SIG-M5 (cell line): ENCODE measurements around the gene STAG1.
"Not testable (repeated sequence)": the region's sequence is repeated elsewhere in the genome, so short reads cannot be mapped to it uniquely, and the experiment has no call there.

Source experiments
- DNase-seq: peaks from one replicate; lab custom pipeline; 2025; lab: John Stamatoyannopoulos, UW

The STAG1 gene

GRCh38 chr3:136745916-136746315, 6.3 kb downstream of the STAG1 start:
- DNase-seq, result no peak

- DNase-seq, result no peak
Measured at GRCh38 chr3:136741063-136741462, 11.1 kb downstream of the STAG1 start.

- DNase-seq, result no peak
Measured at GRCh38 chr3:136740351-136740958, 11.7 kb downstream of the STAG1 start.

- not testable (repeated sequence) for DNase-seq
Measured at GRCh38 chr3:136736950-136737349, 15.2 kb downstream of the STAG1 start.

DNA sequence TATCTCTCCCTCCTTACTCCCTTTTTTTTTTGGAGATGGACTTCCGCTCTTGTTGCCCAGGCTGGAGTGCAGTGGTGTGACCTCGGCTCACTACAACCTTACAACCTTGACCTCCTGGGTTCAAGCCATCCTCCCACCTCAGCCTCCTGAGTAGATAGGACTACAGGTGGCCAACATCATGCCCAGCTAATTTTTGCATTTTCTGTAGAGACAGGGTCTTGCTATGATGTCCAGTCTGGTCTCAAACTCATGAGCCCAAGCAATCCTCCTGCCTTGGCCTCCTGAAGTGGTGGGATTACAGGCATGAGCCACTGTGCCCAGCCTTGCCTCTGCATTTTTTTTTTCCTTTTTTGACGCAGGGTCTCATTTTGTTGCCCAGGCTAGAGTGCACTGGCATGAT, 17.1 kb downstream of the STAG1 start:
- DNase-seq, result no peak

- DNase-seq, result no peak
Measured at GRCh38 chr3:136734382-136735070, 17.7 kb downstream of the STAG1 start.

GRCh38 chr3:136733317-136733833, 18.8 kb downstream of the STAG1 start:
- DNase-seq, result no peak

- DNase-seq, result no peak
Measured at GRCh38 chr3:136731274-136731884, 20.8 kb downstream of the STAG1 start.

- no peak for DNase-seq
Measured at GRCh38 chr3:136730595-136731273, 21.4 kb downstream of the STAG1 start.

- no peak for DNase-seq
Measured at GRCh38 chr3:136728918-136729317, 23.3 kb downstream of the STAG1 start.

DNA sequence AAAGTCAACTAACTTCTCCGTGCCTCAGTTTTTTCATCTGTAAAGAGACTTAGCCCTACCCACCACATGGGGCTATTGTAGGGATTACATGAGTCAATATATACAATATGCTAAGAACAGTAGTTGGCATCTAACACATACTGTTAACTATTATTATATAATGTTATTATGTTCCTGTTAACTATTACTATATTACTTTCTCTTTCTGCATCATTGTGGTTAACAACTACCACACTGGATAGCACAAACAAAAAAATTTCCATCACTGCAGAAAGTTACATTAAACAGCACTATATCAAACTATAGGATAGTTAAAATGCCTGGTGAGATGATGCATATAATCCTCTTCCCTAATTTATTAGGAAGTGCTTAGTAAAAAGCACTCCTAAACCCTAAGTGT, 23.7 kb downstream of the STAG1 start:
- no peak for DNase-seq

DNA sequence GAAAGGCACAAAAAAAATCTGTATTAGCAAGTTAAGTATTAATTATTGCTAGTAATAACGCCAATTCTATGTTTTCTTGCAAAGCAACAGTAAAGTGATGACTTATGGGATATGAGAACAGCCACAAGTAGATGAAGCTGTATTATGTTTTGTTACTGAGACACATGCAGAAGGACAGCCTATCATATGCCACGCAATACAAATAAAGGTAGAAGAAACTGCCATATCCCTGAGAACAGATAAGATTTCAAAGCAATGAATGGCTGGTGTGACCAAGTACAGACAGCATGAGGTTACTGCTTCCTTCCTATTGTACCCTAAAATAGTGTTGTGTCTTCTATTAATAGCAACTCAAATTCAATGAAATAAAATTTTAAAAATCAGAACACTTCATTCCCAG, 26.7 kb downstream of the STAG1 start:
- no peak for DNase-seq

- not testable (repeated sequence) for DNase-seq
Measured at GRCh38 chr3:136722916-136723315, 29.3 kb downstream of the STAG1 start.

- DNase-seq, result not testable (repeated sequence)
Measured at GRCh38 chr3:136722399-136722798, 29.8 kb downstream of the STAG1 start.

- DNase-seq, result no peak
Measured at GRCh38 chr3:136720091-136720490, 32.1 kb downstream of the STAG1 start.

- DNase-seq, result no peak
Measured at GRCh38 chr3:136716629-136717028, 35.5 kb downstream of the STAG1 start.

- peak; percentile 93 for DNase-seq
Measured at GRCh38 chr3:136714020-136714419, 38.2 kb downstream of the STAG1 start.

- DNase-seq, result peak; percentile 60
Measured at GRCh38 chr3:136712941-136713340, 39.2 kb downstream of the STAG1 start.

- DNase-seq, result not testable (repeated sequence)
Measured at GRCh38 chr3:136711888-136712287, 40.3 kb downstream of the STAG1 start.

DNA sequence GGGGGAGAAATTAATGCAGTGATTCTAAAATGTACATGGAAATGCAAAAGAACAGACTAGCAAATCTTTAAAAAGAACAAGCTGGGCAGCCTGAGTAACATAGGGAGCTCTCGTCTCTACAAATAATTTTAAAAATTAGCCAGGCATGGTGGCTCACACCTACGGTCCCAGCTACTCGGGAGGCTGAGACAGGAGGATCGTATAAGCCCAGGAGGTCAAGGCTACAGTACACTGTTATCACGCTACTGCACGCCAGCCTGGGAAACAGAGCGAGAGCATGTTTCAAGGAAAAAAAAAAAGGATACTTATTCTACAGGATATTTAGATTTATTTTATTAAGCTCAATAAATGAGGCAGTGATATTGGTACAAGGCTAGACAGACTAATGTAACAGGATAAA, 40.9 kb downstream of the STAG1 start:
- DNase-seq, result no peak

- DNase-seq, result not testable (repeated sequence)
Measured at GRCh38 chr3:136709775-136710174, 42.4 kb downstream of the STAG1 start.

GRCh38 chr3:136708333-136708985, 43.7 kb downstream of the STAG1 start:
- no peak for DNase-seq
